ENCODE measurements around the gene CISD2.

The CISD2 gene

DNA sequence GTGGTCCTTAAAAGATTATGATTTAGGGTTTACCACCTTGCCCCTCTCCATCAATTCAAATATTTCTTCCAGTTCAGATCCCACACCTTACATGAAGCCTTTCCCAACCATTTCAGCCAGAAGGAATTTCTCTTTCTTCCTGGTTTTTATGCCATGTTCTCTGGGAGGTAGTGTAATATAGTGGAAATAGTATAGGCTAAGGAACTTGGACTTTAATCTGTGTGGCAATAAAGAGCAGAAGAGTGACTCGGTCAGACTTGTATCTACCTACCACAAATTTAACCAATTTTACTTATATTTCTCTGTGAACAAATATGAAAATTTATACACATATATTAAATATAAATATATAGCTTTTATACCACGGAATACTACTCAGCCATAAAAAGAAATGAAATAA is 18.4 kb upstream of the CISD2 start:
- H3K4me1 ChIP-seq (ENCODE audit: low read depth, poor library complexity, severe bottlenecking), result peaks cover 6% of the 10 kb centered on the region
- H3K27ac ChIP-seq, result no peak overlapping the region
- H3K36me3 ChIP-seq (ENCODE audit: insufficient read depth), result no peaks in the 10 kb centered on the region
- no peak overlapping the region for H3K4me2 ChIP-seq
- no peak overlapping the region for H3K9ac ChIP-seq
- H3K4me3 ChIP-seq (IDR thresholded peaks at IDR 0.05; ENCODE audit: insufficient read depth, low read depth, low read length), result no peak overlapping the region
- no peaks in the 10 kb centered on the region for H3K27me3 ChIP-seq (ENCODE audit: insufficient read depth, low read depth)
- no peaks in the 10 kb centered on the region for H3K79me2 ChIP-seq (ENCODE audit: insufficient read depth, low read depth)
- H2AFZ ChIP-seq (ENCODE audit: low read depth), result no peak overlapping the region
- TF ChIP-seq, protein P1, sequence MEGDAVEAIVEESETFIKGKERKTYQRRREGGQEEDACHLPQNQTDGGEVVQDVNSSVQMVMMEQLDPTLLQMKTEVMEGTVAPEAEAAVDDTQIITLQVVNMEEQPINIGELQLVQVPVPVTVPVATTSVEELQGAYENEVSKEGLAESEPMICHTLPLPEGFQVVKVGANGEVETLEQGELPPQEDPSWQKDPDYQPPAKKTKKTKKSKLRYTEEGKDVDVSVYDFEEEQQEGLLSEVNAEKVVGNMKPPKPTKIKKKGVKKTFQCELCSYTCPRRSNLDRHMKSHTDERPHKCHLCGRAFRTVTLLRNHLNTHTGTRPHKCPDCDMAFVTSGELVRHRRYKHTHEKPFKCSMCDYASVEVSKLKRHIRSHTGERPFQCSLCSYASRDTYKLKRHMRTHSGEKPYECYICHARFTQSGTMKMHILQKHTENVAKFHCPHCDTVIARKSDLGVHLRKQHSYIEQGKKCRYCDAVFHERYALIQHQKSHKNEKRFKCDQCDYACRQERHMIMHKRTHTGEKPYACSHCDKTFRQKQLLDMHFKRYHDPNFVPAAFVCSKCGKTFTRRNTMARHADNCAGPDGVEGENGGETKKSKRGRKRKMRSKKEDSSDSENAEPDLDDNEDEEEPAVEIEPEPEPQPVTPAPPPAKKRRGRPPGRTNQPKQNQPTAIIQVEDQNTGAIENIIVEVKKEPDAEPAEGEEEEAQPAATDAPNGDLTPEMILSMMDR (conservative IDR thresholded peaks at IDR 0.05; ENCODE audit: low read depth, low read length), result no peak
- H4K20me1 ChIP-seq (ENCODE audit: insufficient read depth), result no peaks in the 10 kb centered on the region

DNA sequence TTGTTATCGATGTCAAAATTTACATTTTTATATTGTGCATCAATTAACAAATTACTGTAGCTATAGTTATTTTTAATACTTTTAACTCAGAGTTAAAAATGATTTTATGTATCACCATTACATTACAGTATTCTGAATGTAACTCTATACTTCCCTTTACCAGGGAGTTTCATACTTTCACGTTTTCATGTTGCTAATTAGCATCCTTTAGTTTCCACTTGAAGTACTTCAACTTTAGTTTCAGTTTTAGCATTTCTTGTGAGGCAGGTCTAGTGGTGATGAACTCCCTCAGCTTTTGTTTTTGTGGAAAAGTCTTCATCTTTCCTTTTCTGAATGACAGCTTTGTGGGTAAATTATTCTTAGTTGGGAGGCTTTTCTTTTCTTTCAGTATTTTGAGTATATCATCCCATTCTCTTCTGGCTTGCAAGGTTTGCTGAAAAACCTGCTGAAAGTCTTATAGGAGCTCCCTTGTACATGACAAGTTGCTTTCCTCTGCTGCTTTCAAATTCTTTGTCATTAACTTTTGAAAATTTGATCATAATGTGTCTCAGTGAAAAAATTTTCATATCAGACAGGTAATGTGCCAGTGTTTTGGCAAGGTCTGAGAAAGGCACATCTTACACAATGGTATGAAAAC is 9.8 kb upstream of the CISD2 start:
- Histone ChIP-seq H3K27me3 (ENCODE audit: insufficient read depth, low read depth) (no peaks in the 10 kb centered on the region), H3K4me2 (no peak overlapping the region), H4K20me1 (ENCODE audit: insufficient read depth) (no peaks in the 10 kb centered on the region), H3K36me3 (ENCODE audit: insufficient read depth) (no peaks in the 10 kb centered on the region), H3K27ac (no peak overlapping the region), H3K4me3 (IDR thresholded peaks at IDR 0.05; ENCODE audit: insufficient read depth, low read depth, low read length) (no peak overlapping the region), H2AFZ (ENCODE audit: low read depth) (no peak overlapping the region), H3K4me1 (ENCODE audit: low read depth, poor library complexity, severe bottlenecking) (peaks cover 9% of the 10 kb centered on the region), H3K79me2 (ENCODE audit: insufficient read depth, low read depth) (peaks cover 10% of the 10 kb centered on the region; the same call in 1 of the 2 replicates), H3K9ac (no peak overlapping the region)
- TF ChIP-seq, protein P1 (conservative IDR thresholded peaks at IDR 0.05; ENCODE audit: low read depth, low read length), result no peak

DNA sequence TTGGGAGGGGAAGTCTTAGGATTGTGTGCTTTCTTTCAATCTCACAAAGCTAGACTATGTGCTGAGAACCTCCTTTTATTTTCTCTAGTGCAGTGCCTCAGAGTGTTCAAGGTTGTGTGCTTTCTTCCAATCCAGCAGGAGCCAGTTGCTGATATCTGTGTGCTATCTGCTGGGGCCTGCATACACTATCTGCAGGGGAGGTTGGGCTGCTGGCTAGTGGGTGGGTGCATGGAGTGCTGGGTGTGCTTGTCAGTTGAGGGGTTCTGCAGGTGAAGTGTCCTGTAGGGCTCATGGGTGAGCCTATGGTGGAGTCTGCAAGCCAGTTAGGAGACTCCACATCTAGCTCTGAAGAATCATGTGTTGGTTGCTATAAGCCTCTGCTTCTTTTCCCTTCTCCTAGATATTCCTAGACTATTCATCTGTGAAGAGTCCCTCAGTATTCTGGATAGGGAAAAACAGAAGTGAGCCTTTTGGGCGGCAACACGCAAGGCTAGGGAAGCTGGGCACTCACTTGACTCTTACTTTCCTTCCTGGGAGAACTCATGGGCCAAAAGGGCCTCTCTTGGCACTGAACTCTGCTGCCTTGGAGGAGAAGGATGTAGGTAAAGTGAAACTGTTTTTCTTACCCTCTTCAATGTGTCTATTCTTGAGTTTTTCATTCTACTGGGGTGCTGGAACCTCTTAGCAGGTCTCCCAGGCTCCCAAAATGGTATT is 8.0 kb upstream of the CISD2 start:
- Histone ChIP-seq H3K27ac (no peak overlapping the region), H3K9ac (no peak overlapping the region), H4K20me1 (ENCODE audit: insufficient read depth) (no peaks in the 10 kb centered on the region), H3K79me2 (ENCODE audit: insufficient read depth, low read depth) (peaks cover 29% of the 10 kb centered on the region), H3K4me1 (ENCODE audit: low read depth, poor library complexity, severe bottlenecking) (peaks cover 27% of the 10 kb centered on the region), H3K4me2 (no peak overlapping the region), H3K27me3 (ENCODE audit: insufficient read depth, low read depth) (no peaks in the 10 kb centered on the region), H3K4me3 (IDR thresholded peaks at IDR 0.05; ENCODE audit: insufficient read depth, low read depth, low read length) (no peak overlapping the region), H3K36me3 (ENCODE audit: insufficient read depth) (no peaks in the 10 kb centered on the region), H2AFZ (ENCODE audit: low read depth) (no peak overlapping the region)
- TF ChIP-seq, protein P1 (conservative IDR thresholded peaks at IDR 0.05; ENCODE audit: low read depth, low read length), result no peak

DNA sequence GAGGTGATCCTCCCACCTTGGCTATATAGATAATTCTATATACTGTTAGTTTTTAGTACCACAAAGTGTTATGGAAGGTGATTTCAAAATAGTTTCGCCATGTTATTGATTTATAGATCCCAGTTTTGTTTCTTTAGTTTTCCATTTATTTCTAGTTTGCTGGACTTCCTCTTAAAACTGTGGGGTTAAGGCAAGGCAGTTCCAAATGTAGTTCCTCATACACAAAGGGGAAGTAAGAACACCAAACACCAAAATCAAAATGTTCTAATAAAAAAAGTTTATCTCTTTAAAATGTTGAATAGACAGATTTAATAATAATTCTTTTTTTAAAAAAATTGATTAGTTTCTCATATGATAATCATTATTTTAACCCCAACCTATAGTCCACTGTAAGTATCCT is 6.8 kb upstream of the CISD2 start:
- Histone ChIP-seq H3K36me3 (ENCODE audit: insufficient read depth) (no peaks in the 10 kb centered on the region), H3K79me2 (ENCODE audit: insufficient read depth, low read depth) (peaks cover 41% of the 10 kb centered on the region), H3K27ac (no peak overlapping the region), H3K27me3 (ENCODE audit: insufficient read depth, low read depth) (no peaks in the 10 kb centered on the region), H3K4me1 (ENCODE audit: low read depth, poor library complexity, severe bottlenecking) (peaks cover 39% of the 10 kb centered on the region), H2AFZ (ENCODE audit: low read depth) (no peak overlapping the region), H4K20me1 (ENCODE audit: insufficient read depth) (no peaks in the 10 kb centered on the region), H3K9ac (no peak overlapping the region), H3K4me3 (IDR thresholded peaks at IDR 0.05; ENCODE audit: insufficient read depth, low read depth, low read length) (no peak overlapping the region), H3K4me2 (no peak overlapping the region)
- TF ChIP-seq, protein P1 (conservative IDR thresholded peaks at IDR 0.05; ENCODE audit: low read depth, low read length), result no peak

All from KMS-11 (cell line).